Measurements from ENCODE around the gene LRRC46.

LRRC46 gene

GRCh38 chr17:47810200-47810821, 21.2 kb upstream of the LRRC46 start:
- no peak for DNase-seq

- no peak for DNase-seq
Observed at GRCh38 chr17:47810901-47811635, 20.4 kb upstream of the LRRC46 start.

GRCh38 chr17:47811709-47812108, 19.8 kb upstream of the LRRC46 start:
- no peak for DNase-seq

DNA sequence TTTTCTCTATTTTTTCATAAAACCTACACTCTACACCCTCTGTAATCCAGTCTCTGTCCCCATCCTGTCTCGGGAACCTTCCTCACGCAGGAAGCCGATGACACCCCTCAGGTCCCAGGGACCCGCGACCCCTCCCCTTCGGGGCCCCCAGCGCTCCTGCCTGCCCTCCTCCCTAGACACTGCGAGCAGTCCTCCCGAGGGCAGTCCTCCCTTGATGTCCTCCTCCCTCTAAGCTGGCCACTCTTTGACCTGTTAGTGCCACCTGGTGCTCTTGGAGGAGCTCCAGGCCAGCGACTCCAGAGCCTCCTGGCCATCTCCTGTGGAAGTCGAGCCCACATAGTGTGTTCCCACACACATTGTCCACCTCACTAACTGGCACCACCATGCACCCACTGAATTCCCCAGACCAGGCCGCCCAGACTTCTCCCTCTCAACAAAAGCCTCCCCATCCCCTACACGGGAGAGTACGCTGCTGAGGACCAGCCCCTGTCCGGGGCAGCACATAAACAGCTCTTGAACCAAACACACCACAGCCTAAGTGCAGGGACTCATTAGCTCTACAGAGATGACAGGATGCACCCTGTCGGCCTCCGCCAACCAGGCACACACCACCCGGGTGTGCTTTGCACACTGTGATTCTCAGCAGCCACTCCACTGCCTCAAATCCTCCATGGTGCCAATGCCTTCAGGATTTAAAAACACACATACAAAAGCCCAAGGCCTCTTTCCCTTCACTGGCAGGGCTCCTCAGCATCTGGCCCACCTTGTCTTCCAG, 19.1 kb upstream of the LRRC46 start:
- no peak for DNase-seq

GRCh38 chr17:47813077-47813476, 18.4 kb upstream of the LRRC46 start:
- no peak for DNase-seq

DNA sequence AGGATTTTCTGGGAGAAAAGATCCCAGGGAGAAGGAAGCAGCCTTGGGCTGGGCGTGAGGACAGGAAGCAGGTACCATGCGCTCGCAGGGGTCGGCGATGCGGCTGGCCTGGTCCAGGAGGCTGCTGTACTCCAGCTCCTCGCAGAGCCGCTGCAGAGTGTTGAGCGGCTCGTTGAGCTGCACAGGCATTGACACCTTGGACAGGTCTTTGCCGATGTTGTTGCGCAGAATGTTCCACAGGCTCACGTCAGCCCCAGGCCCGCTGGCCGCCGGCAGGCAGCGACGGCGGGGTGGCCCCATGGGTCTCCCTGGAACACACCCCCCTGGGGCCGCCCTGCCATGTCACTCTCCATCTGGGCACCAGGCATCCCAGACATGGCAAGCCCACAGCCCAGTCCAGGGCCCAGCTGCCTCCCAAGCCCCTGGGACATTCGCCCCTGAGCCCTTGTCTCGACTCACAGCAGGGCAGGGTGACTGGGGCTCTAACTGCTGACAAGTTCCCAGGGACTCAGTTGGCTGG, 17.9 kb upstream of the LRRC46 start:
- no peak for DNase-seq

- DNase-seq = no peak
Observed at GRCh38 chr17:47815106-47815918, 16.2 kb upstream of the LRRC46 start.

DNA sequence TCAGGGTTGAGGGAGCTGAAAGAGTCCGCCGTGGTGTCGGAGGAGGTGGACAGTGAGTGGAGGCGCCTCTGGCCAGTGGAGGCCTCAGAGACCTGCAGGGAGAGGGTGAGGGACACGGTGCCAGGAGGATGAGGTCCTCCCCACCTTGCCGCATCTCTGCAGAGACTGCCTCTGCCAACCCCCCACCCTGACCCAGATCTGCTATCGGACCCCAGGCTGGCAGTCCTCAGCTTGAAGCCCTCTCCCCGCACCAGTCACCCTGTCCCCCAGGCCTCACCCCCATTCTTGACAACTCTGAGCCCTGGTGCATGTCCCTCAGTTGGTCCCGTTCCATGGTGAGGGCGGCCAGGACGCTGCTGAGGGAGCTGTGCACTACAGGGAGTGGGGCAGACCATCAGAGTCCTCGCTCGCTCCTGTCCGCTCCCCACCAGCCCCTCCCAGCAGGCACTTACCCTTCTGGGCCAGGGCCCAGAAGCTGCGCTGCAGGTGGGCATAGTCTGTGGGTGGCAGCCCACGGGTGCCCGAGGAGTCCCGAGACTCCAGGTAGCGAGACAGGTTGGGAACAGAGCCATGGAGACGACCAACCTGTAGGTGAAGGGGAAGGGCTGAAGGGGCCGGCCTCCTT, 15.2 kb upstream of the LRRC46 start:
- DNase-seq = no peak

- no peak for DNase-seq
Observed at GRCh38 chr17:47816947-47817346, 14.5 kb upstream of the LRRC46 start.

DNA sequence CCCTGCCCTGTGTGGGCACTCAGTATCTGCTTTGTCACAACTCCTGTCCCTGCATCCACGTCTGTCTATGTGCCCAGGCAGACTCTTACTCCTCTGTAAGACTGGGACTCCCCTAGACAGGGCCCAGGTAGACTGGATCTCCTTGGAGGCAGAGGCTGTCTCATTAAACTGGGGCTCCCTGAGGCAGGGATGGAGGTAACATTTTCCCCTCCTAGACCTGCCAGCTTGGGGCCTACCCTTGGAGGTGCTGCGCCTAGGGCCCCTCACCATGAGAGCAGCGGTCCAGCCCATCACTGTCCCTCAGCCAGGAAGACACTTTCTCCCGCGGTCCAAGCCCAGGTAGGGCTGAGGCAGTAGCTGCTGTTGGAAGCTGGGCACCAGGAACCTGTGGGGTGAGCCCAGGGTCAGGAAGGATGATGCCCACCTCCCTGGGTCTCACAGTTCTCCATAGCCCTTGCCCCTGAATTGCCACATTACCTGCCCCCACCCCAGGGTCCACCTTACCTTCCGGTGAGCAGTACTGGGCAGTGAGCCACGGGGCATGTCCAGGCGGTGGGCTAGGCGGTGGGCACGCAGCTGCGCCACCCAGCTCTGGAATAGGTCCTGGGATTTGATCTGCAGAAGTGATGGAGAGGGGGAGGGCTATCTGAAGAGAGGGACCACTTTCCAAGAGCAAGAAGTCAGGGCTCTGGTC, 13.3 kb upstream of the LRRC46 start:
- no peak for DNase-seq

DNA sequence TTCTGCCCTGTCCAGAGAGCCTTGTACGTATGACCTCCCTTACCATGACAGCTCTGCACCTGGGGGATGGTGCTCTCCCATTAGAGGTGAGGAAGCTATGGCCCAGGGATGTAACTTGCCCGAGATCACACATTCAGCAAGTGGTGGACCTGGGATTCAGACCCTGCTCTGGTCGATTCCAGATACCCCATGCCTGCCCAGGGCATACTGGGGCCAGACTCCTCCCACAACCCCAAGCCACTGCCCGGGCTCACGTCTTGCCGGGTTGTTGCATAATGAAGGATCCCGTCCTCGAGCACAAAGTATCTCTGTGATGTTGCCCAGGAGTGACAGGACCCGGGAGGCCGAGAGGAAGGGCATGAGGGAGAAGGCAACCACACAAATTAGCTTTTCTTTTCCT, 12.0 kb upstream of the LRRC46 start:
- DNase-seq = no peak

- no peak for DNase-seq
Observed at GRCh38 chr17:47820033-47820789, 11.3 kb upstream of the LRRC46 start.

GRCh38 chr17:47821031-47821423, 10.4 kb upstream of the LRRC46 start:
- DNase-seq = no peak

DNA sequence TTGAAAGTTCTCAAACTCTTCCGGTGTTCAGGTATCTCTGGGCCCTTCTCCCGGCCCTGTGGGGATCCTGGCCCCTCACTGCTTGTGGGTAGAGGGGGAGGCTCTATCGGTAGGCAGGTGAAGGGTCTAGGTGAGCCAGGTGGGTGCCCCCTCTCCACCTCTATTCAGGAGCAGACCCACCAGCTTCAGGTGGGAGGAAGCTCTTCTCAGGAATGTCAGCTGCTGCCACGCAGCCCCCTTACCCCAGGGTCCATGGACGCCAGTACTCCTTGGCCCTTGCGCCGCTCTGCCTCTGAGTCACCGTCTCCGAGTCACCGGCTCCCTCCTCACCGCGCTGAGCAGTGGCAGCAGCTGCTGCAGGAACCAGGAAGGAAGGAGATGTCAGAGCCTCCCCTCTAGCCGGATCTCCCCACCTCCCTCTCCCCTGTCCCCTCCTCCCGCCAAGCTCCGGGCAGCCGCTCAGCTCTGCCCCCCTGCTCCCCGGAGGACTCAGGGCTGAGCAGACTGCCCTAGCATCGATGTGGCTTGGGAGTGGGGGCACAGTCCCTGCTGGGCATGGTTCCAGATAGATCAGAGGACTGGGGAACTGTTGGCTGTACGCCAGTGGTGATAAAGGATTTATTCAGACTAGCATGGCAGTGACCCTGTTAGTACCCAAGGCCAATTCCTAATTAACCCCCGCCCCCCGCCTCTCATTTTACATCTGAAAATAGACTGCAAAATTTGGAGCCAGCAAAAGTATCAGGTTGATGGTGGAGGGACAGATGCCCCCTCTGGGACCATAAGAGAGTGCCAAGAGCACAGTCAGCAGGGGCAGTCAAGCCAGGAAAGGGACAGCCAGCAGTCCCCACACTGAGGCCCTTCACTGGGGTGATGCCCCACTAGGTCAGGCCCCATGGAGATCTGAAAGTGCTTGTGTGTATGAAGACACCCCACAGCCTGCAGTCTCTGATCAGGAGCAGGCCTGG, 9.8 kb upstream of the LRRC46 start, which contains the start of gene OSBPL7:
Gene OSBPL7, minus strand, starts transcription at position 371 of the 968 bp plus-strand sequence. CDS start 1,516 bp downstream, outside the sequence.
- peak; percentile 56 to 95 for DNase-seq

- DNase-seq = no peak
Observed at GRCh38 chr17:47822785-47823184, 8.7 kb upstream of the LRRC46 start.

GRCh38 chr17:47823519-47823918, 8.0 kb upstream of the LRRC46 start:
- no peak for DNase-seq

- DNase-seq = no peak
Observed at GRCh38 chr17:47829870-47830269, 1.6 kb upstream of the LRRC46 start.

DNA sequence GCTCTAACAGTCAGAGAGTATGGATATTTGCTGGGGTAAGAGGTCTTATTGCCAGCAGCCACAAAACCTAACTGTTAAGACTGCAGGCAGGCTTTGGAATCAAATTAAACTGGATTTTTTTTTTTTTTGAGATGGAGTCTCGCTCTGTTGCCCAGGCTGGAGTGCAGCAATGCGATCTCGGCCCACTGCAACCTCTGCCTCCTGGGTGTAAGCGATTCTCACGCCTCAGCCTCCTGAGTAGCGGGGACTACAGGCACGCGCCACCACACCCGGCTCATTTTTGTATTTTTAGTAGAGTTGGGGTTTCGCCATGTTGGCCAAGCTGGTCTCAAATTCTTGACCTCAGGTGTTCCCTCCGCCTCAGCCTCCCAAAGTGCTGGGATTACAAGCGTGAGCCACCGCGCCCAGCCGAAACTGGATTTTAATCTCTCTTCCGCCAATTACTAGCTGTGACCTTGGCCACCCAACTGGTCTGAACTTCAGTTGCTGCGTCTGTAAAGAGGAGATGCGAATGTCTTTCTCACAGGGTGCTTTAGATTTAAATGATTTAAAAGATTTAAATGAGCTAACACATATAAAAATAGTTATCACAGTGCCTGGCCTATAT, 971 bp upstream of the LRRC46 start:
- no peak for DNase-seq

DNA sequence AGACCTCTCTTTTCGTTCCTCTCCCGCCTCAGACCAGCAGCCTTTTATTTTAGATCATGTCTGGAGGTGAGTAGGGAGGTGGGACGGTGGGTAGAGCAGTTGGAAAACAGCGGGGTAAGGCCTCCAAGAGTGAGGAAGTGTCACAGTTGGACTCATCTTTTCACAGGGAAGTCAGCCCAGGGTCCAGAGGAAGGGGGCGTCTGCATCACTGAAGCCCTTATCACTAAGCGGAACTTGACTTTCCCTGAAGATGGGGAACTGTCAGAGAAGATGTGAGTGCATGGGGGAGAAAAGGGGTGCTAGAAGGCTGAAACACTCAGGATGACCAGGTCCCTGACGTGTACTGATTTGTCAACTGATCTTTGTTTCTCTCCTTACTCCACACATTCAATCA, 461 bp downstream of the LRRC46 start:
- peak in 1 of 2 donors; percentile 41 for DNase-seq

Data from bone marrow (tissue), 2 donors.